GM23338 (cell line): Measurements from ENCODE around the gene VWC2. TPM values are rescaled to one million over a fixed set of nuclear protein-coding genes. Genes with fewer than 3 reads are reported as not detected.

Experiments
- ATAC-seq: fragments of 200-7000 bp; cut with Tn5 transposase; 3 replicates; pipeline ENCODE4 v1.9.1; 2020
- DNase-seq: peaks from one replicate; pipeline ENCODE4 v3.0.0-alpha.2; 2015; ENCODE audit warnings: low spot score
- H2AFZ ChIP-seq: fragments of 200-600 bp; sonication (generic); 2 replicates; pipeline ENCODE4 v1.8.0; 2016; ENCODE audit warnings: antibody characterized with exemption, mild to moderate bottlenecking, moderate library complexity
- H3F3A ChIP-seq: fragments of 200-600 bp; sonication (generic); replicated peaks from 2 replicates; pipeline ENCODE4 v1.8.0; 2017; ENCODE audit warnings: antibody characterized with exemption, mixed run types, low read depth
- H3K27ac ChIP-seq: fragments of 200-600 bp; sonication (generic); 2 replicates; pipeline ENCODE4 v1.6.1; 2016; ENCODE audit warnings: low read depth
- H3K27me3 ChIP-seq: fragments of 200-600 bp; sonication (generic); 2 replicates; pipeline ENCODE4 v1.8.0; 2016; ENCODE audit warnings: mild to moderate bottlenecking, mixed run types, moderate library complexity; ENCODE audit not compliant: insufficient read depth
- H3K36me3 ChIP-seq: fragments of 200-600 bp; sonication (generic); 2 replicates; pipeline ENCODE4 v1.8.0; 2016; ENCODE audit warnings: mild to moderate bottlenecking; ENCODE audit not compliant: insufficient read depth
- H3K4me1 ChIP-seq: fragments of 200-600 bp; sonication (generic); 2 replicates; pipeline ENCODE4 v1.8.0; 2016; ENCODE audit warnings: mild to moderate bottlenecking, moderate library complexity; ENCODE audit not compliant: insufficient read depth
- H3K4me2 ChIP-seq: fragments of 200-600 bp; sonication (generic); 2 replicates; pipeline ENCODE4 v1.7.1; 2017; ENCODE audit warnings: mixed run types
- H3K4me3 ChIP-seq: fragments of 200-600 bp; sonication (generic); 2 replicates; pipeline ENCODE4 v1.6.1; 2016; ENCODE audit warnings: mixed run types
- H3K79me2 ChIP-seq: fragments of 200-600 bp; sonication (generic); replicated peaks from 2 replicates; pipeline ENCODE4 v1.8.0; 2017; ENCODE audit warnings: mild to moderate bottlenecking; ENCODE audit not compliant: insufficient read depth
- H3K9me2 ChIP-seq: fragments of 200-600 bp; sonication (generic); 2 replicates; pipeline ENCODE4 v1.8.0; 2017; ENCODE audit not compliant: insufficient read depth
- H4K20me1 ChIP-seq: fragments of 200-600 bp; sonication (generic); replicated peaks from 2 replicates; pipeline ENCODE4 v1.8.0; 2017; ENCODE audit warnings: mild to moderate bottlenecking; ENCODE audit not compliant: insufficient read depth
- H3K27ac Mint-ChIP-seq: 2 replicates; pipeline ENCODE4 v1.8.0; 2020; ENCODE audit warnings: inconsistent platforms, mild to moderate bottlenecking, moderate library complexity, mixed read lengths
- H3K27me3 Mint-ChIP-seq: 3 replicates; pipeline ENCODE4 v1.8.0; 2022; ENCODE audit warnings: low read depth, mild to moderate bottlenecking, moderate library complexity, mixed read lengths, inconsistent platforms; ENCODE audit not compliant: insufficient read depth, poor library complexity
- H3K36me3 Mint-ChIP-seq: 3 replicates; pipeline ENCODE4 v1.8.0; 2021; ENCODE audit warnings: low read depth, mild to moderate bottlenecking, inconsistent platforms, moderate library complexity, mixed read lengths
- H3K4me1 Mint-ChIP-seq: 3 replicates; pipeline ENCODE4 v1.8.0; 2020; ENCODE audit warnings: mild to moderate bottlenecking, inconsistent platforms, mixed read lengths
- H3K4me3 Mint-ChIP-seq: 3 replicates; pipeline ENCODE4 v1.8.0; 2021; ENCODE audit warnings: moderate library complexity, mild to moderate bottlenecking, inconsistent platforms, mixed read lengths
- H3K9me3 Mint-ChIP-seq: 3 replicates; pipeline ENCODE4 v1.8.0; 2020; ENCODE audit warnings: moderate library complexity, mild to moderate bottlenecking, inconsistent platforms, mixed read lengths
- CREB1 ChIP-seq: fragments of 250-450 bp; sonication (Bioruptor Pico); IDR thresholded peaks from 2 replicates; pipeline ENCODE4 v1.5.0; 2020; ENCODE audit warnings: low read depth, mild to moderate bottlenecking, moderate library complexity
- CTCF ChIP-seq, 2 experiments: fragments of 200-600 bp in 1 of 2; sonication (generic) in 1 of 2; conservative IDR thresholded peaks; 2 replicates each; pipeline versions ENCODE4 v1.5.1 to v1.6.1; 2016 to 2017; ENCODE audit warnings: antibody characterized with exemption in 2 of 2, low read depth in 2 of 2, mild to moderate bottlenecking in 2 of 2, moderate library complexity in 1 of 2
- ETS1 ChIP-seq: IDR thresholded peaks from 2 replicates; pipeline ENCODE4 v1.6.1; 2016; ENCODE audit warnings: antibody characterized with exemption
- EZH2 ChIP-seq: fragments of 200-600 bp; sonication (generic); IDR thresholded peaks from one replicate; pipeline ENCODE4 v1.8.0; 2017; ENCODE audit warnings: antibody characterized with exemption, mild to moderate bottlenecking, low read depth; ENCODE audit not compliant: unreplicated experiment
- EZH2phosphoT487 ChIP-seq: fragments of 200-600 bp; sonication (generic); IDR thresholded peaks from one replicate; pipeline ENCODE4 v1.8.1; 2018; ENCODE audit warnings: antibody characterized with exemption; ENCODE audit not compliant: unreplicated experiment
- JUNB ChIP-seq: IDR thresholded peaks from one replicate; pipeline ENCODE4 v1.6.1; 2016; ENCODE audit warnings: antibody characterized with exemption; ENCODE audit not compliant: unreplicated experiment
- NANOG ChIP-seq: IDR thresholded peaks from 2 replicates; pipeline ENCODE4 v1.6.1; 2016; ENCODE audit warnings: antibody characterized with exemption, borderline replicate concordance
- POLR2AphosphoS5 ChIP-seq: IDR thresholded peaks from 2 replicates; pipeline ENCODE4 v1.6.1; 2016; ENCODE audit warnings: antibody characterized with exemption, low read depth
- REST ChIP-seq: IDR thresholded peaks from one replicate; pipeline ENCODE4 v1.6.1; 2018; ENCODE audit warnings: antibody characterized with exemption; ENCODE audit not compliant: unreplicated experiment
- STAT1 ChIP-seq: IDR thresholded peaks from one replicate; pipeline ENCODE4 v1.6.1; 2016; ENCODE audit warnings: antibody characterized with exemption; ENCODE audit not compliant: unreplicated experiment
- ZNF114 ChIP-seq: fragments of 250-450 bp; sonication (Bioruptor Pico); IDR thresholded peaks from 2 replicates; pipeline ENCODE4 v1.5.0; 2020; ENCODE audit warnings: mild to moderate bottlenecking, moderate library complexity
- ZNF331 ChIP-seq: fragments of 250-450 bp; sonication (Bioruptor Pico); IDR thresholded peaks from 2 replicates; pipeline ENCODE4 v1.5.0; 2020; ENCODE audit warnings: low read depth, mild to moderate bottlenecking, moderate library complexity
- ZNF462 ChIP-seq: fragments of 250-450 bp; sonication (Bioruptor Pico); IDR thresholded peaks from 2 replicates; pipeline ENCODE4 v1.5.0; 2020; ENCODE audit warnings: mild to moderate bottlenecking, moderate library complexity
- polyA plus RNA-seq: library from polyadenylated mRNA; unstranded; fragments of >200 nt; fragmentation: Nextera tagmentation; extraction: Ambion mirVana; gene quantifications from 2 replicates; pipeline ENCODE4 v1.2.1, GENCODE V29; 2016
- total RNA-seq: library from RNA; depleted of rRNA; stranded (reverse); fragments of >200 nt; shearing (Covaris generic); gene quantifications from 2 replicates; pipeline ENCODE4 v1.2.3, GENCODE V29; 2014

Gene VWC2
- total and polyA plus RNA-seq, 2 experiments from 2014 or later = 0.15 to 0.45 TPM

GRCh38 chr7:49781996-49782395, 8.6 kb downstream of the VWC2 start:
- H3K4me2 ChIP-seq = no peak overlapping the region
- H3K36me3 ChIP-seq = no peaks in the 10 kb centered on the region
- no peaks in the 10 kb centered on the region for H4K20me1 ChIP-seq
- no peak overlapping the region for H2AFZ ChIP-seq
- TF ChIP-seq REST (no peak), STAT1 (no peak), JUNB (no peak), CTCF (conservative IDR thresholded peaks at IDR 0.05; ENCODE audit: low read depth in 2 of 2) (no peak), ZNF462 (no peak), ZNF331 (no peak), CREB1 (CRISPR knock-in tag) (no peak), POLR2AphosphoS5 (no peak), ETS1 (no peak), EZH2 (no peak), ZNF114 (no peak), NANOG (no peak), EZH2phosphoT487 (no peak)
- no peak for DNase-seq
- Mint-ChIP-seq H3K36me3 (peaks cover 3% of the 10 kb centered on the region; the same call in 2 of the 3 replicates), H3K4me1 (peaks cover 6% of the 10 kb centered on the region; the same call in 2 of the 3 replicates), H3K4me3 (no peak overlapping the region), H3K9me3 (no peaks in the 10 kb centered on the region; the same call in 1 of the 3 replicates), H3K27ac (no peak overlapping the region), H3K27me3 (no peaks in the 10 kb centered on the region)
- no peak for ATAC-seq
- no peak overlapping the region for H3K4me3 ChIP-seq
- no peaks in the 10 kb centered on the region for H3F3A ChIP-seq
- H3K9me2 ChIP-seq = no peaks in the 10 kb centered on the region
- no peaks in the 10 kb centered on the region for H3K27me3 ChIP-seq
- no peaks in the 10 kb centered on the region for H3K4me1 ChIP-seq
- no peaks in the 10 kb centered on the region for H3K79me2 ChIP-seq
- H3K27ac ChIP-seq = no peak overlapping the region
